ENCODE data around the gene C18orf63.
"Not testable (repeated sequence)": the region's sequence is repeated elsewhere in the genome, so short reads cannot be mapped to it uniquely, and the experiment has no call there.

The C18orf63 gene

GRCh38 chr18:74315464-74316256 lies at the start of gene C18orf63:
Gene C18orf63, plus strand, starts transcription at chr18:74315839. Its CDS starts 2,027 bp downstream, at chr18:74317866.
- DNase-seq (ENCODE audit: low read depth): no peak

DNA sequence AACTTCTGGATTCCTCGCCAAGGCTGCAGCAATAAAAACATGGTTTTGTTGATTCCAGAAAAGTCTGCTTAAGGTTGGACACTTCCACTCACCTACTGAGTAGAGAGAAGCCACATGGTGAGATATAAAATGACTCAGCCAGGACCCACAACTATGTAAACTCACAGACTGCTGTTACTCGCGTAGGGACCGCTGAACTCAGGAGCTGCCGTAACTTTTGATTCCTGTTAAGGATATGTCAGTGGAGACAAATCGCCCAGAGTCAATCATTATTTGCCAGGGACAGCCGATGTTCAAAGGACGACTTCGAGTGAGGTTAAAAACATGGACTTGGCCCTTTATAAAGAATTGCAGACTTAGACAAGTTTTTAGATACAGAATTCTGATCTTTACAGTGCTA lies 49.5 kb upstream of the C18orf63 start:
- no peak for DNase-seq (ENCODE audit: low read depth)

- DNase-seq (ENCODE audit: low read depth): no peak
Observed at GRCh38 chr18:74268175-74268574, 47.5 kb upstream of the C18orf63 start.

- no peak for DNase-seq (ENCODE audit: low read depth)
Observed at GRCh38 chr18:74268933-74269620, 46.6 kb upstream of the C18orf63 start.

DNA sequence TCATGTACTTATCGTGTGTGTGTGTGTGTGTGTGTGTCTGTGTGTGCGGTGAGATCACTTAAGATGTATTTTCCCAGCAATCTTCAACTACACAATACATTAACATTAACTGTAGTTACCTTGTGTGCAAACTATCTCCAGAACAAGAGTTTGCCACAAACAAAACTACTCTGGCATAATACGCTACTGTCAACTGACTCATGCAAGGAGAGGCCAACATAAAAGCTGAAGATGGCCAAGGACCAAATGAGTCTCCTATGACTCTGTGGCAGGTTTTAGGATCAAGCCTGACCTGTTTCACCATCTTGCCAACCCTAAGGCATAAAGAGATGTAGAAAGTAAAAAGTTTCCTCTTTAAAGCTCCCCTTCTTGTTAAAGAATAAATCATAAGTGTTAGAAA lies 44.0 kb upstream of the C18orf63 start:
- DNase-seq (ENCODE audit: low read depth): no peak

DNA sequence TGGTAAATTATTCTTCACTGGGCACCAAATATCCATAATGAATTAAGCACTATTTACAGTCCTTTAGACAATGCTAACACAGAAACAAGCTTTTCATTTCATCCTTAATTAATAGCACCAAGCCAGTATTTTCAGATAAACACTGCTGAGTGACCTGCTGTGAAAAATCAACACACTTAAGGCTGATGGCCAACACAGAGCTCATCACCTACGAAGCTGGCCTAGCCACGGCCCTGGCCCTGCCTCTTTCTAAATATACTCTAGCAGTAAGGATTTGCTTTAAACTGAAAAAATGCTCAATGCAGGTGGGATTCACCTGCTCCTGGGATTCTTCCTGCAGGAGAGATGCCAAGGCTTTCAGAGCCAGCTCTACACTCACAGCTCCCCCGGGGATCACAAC lies 42.2 kb upstream of the C18orf63 start:
- no peak for DNase-seq (ENCODE audit: low read depth)

GRCh38 chr18:74274700-74275099 lies 40.9 kb upstream of the C18orf63 start:
- no peak for DNase-seq (ENCODE audit: low read depth)

- no peak for DNase-seq (ENCODE audit: low read depth)
Observed at GRCh38 chr18:74275736-74276135, 39.9 kb upstream of the C18orf63 start.

DNA sequence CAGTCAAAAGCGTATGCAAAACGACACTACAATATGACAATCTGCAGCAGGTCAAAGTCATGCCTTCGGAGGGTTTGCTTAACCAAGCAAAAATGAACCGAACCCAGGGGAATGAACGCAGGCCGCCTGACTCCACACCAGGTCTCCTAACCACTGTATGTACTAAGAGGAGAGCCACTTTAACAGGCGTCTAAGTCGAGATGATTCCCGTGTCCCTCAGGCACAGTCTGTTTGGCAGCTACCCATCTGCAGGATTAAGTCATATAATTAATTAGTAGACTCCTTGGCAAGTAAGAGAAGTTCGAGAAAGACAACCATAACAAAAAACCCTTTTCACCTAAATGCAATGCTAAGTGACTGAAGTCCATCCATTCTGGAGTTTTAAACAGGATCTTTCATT lies 39.0 kb upstream of the C18orf63 start:
- DNase-seq (ENCODE audit: low read depth): no peak

DNA sequence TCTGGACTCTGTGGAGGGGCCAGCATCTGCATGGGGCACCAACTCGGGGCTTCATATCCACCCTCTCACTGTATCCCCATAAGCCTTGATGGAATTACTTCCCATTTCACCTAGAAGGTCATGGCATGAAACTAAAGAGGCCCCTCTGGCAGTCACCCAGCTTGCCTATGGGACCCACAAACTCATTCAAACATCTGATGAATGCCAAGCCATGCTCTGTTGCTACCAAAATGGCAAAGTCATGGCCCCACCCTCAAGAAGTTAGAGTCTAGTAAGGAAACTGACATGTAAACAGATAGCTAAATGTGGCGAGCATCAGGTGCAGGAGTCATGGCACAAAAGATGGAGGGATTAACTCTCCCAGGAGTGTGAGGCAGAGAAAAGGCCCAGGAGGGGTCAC lies 38.3 kb upstream of the C18orf63 start:
- DNase-seq (ENCODE audit: low read depth): no peak

DNA sequence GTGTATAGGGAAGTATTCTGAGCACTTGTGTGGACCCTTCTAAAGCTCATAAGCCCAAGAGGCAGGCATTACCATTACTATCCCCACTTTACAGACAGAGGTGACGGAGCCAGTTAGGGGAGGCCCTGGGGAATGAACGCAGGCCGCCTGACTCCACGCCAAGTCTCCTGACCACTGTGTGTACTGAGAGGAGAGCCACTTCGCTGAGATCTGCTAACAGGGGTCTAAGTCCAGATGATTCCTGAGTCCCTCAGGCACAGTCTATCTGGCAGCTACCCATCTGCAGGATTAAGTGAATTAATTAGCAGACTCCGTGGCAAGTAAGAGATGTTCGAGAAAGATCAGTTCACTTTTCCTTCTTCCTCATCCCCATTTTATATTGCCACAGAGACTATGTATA lies 37.6 kb upstream of the C18orf63 start:
- DNase-seq (ENCODE audit: low read depth): no peak

- no peak for DNase-seq (ENCODE audit: low read depth)
Observed at GRCh38 chr18:74278983-74279382, 36.7 kb upstream of the C18orf63 start.

GRCh38 chr18:74281011-74281979 lies 34.3 kb upstream of the C18orf63 start:
- no peak for DNase-seq (ENCODE audit: low read depth)

GRCh38 chr18:74281980-74282754 lies 33.5 kb upstream of the C18orf63 start:
- DNase-seq (ENCODE audit: low read depth): no peak

DNA sequence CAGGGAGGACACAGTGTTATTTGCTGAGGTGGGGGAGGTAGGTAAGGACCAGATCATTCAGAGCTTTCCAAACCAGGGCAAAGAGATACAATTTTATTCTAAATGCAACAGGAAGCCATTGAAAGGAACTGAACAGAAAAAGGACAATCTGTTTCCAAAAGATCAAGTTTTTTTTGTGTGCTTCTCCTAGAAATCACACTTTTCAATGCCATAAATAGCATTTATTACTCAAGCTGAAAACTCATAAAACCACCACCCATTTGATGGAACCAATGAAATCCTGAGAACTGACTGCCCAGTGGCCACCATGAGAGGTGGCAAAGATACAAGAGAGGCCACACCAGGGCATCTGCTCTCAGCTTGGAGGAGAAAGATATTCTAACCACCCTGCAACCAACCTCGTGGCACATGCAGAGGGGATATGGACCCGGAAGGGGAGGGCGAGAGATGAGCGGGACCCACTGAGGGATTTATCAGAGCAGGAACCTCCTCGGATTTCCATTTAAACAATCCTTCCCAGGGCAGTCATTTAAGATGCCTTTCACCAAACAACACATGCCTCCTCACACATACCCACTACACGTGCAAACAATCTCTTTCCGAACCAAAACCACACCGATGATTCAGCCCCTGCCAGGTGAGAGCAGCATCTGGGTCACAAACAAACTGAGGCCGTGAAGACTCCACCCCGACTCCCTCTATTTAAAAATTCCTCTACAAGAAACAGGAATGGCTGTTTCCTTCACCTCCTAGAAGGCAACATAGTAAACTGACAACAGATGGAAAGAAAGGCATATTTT lies 32.7 kb upstream of the C18orf63 start:
- DNase-seq (ENCODE audit: low read depth): no peak

GRCh38 chr18:74283646-74284045 lies 32.0 kb upstream of the C18orf63 start:
- no peak for DNase-seq (ENCODE audit: low read depth)

- no peak for DNase-seq (ENCODE audit: low read depth)
Observed at GRCh38 chr18:74284191-74284979, 31.3 kb upstream of the C18orf63 start.

- no peak for DNase-seq (ENCODE audit: low read depth)
Observed at GRCh38 chr18:74284980-74285355, 30.7 kb upstream of the C18orf63 start.

DNA sequence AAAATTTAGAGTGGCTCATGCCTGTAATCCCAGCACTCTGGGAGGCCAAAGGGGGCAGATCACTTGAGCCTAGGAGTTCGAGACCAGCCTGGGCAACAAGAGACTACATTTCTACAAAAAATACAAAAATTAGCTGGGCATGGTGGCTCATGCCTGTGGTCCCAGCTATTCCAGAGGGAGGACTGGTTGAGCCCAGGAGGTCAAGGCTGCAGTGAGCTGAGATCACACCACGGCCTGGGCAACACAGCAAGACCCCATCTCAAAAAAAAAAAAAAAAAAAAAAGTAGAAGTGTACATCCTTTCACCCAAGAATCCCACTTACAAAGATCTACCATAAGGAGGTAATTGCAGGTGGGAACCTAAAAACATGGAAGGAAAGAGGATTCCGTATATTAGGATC lies 30.1 kb upstream of the C18orf63 start:
- not testable (repeated sequence) for DNase-seq (ENCODE audit: low read depth)

Measured in fibroblast of the conjunctiva (primary cell).